GM12878 (cell line): ENCODE results near the gene OLFM1. TPM values are rescaled to one million over a fixed set of nuclear protein-coding genes. Genes with fewer than 3 reads are reported as not detected.

Experiments
- ATAC-seq: fragments of 200-7000 bp; cut with Tn5 transposase; 3 replicates; pipeline ENCODE4 v1.9.1; 2020; ENCODE audit warnings: mild to moderate bottlenecking, moderate library complexity
- BruUV-seq: library from RNA; stranded (reverse); fragments of 400-500 nt; replicated peaks from 2 replicates; lab custom pipeline; 2021; lab: Mats Ljungman, UMichigan
- CTCF ChIA-PET: fragments of 300-600 bp; sonication (Branson Sonifier 250); formaldehyde crosslinking; extraction: SDS; loops from one replicate; lab custom pipeline; 2021; ENCODE audit warnings: inconsistent platforms; lab: Yijun Ruan, JAX
- POLR2A ChIA-PET: fragments of 350-600 bp; formaldehyde crosslinking; extraction: SDS; loops from one replicate; lab custom pipeline; 2021; ENCODE audit warnings: inconsistent platforms; lab: Charles Lee
- RAD21 ChIA-PET: fragments of 300-600 bp; sonication (Branson Sonifier 250); formaldehyde crosslinking; loops from one replicate; lab custom pipeline; 2023; ENCODE audit warnings: antibody characterized with exemption; ENCODE audit not compliant: unreplicated experiment; lab: Charles Lee
- SMC1A ChIA-PET: fragments of 300-600 bp; sonication (Branson Sonifier 250); formaldehyde crosslinking; loops from one replicate; lab custom pipeline; 2023; ENCODE audit not compliant: unreplicated experiment, uncharacterized antibody; lab: Charles Lee
- DNase-seq: peaks from one replicate; pipeline ENCODE4 v3.0.0-alpha.2; 2011; ENCODE audit warnings: low read depth, low spot score
- FAIRE-seq: peaks from 3 replicates; lab custom pipeline; 2011; peaks lifted over from hg19 to GRCh38; lab: Jason Lieb, UNC
- H2AFZ ChIP-seq: 2 replicates; pipeline ENCODE4 v1.6.0; 2011; ENCODE audit warnings: low read depth, low read length, control low read depth; ENCODE audit not compliant: control insufficient read depth
- H3K27ac ChIP-seq: 2 replicates; pipeline ENCODE4 v1.5.1; 2011; ENCODE audit warnings: control low read depth; ENCODE audit not compliant: control insufficient read depth, insufficient read depth
- H3K27me3 ChIP-seq, 2 experiments: replicated peaks in 1 of 2; 2 replicates each; pipeline versions ENCODE4 v1.6.0 to v1.6.1; 2011; ENCODE audit warnings: low read length in 1 of 2; ENCODE audit not compliant: control insufficient read depth in 2 of 2, insufficient read depth in 2 of 2
- H3K36me3 ChIP-seq, 2 experiments: 2 replicates each; pipeline ENCODE4 v1.5.1; 2011; ENCODE audit warnings: low read length in 1 of 2; ENCODE audit not compliant: control insufficient read depth in 2 of 2, insufficient read depth in 2 of 2
- H3K4me1 ChIP-seq: 2 replicates; pipeline ENCODE4 v1.6.1; 2011; ENCODE audit warnings: mild to moderate bottlenecking, low read length, moderate library complexity, mixed read lengths; ENCODE audit not compliant: control insufficient read depth, insufficient read depth
- H3K4me2 ChIP-seq: 2 replicates; pipeline ENCODE4 v1.6.0; 2011; ENCODE audit warnings: control low read depth; ENCODE audit not compliant: control insufficient read depth, insufficient read depth
- H3K4me3 ChIP-seq: fragments of 200-600 bp; sonication (generic); 2 replicates; pipeline ENCODE4 v1.5.1; 2016
- H3K79me2 ChIP-seq: 2 replicates; pipeline ENCODE4 v1.6.0; 2011; ENCODE audit warnings: low read length; ENCODE audit not compliant: control insufficient read depth, insufficient read depth
- H3K9ac ChIP-seq: 2 replicates; pipeline ENCODE4 v1.8.0; 2011; ENCODE audit warnings: low read length, control low read depth, mixed read lengths; ENCODE audit not compliant: control insufficient read depth, insufficient read depth
- H3K9me3 ChIP-seq: replicated peaks from 3 replicates; pipeline ENCODE4 v1.5.1; 2011; ENCODE audit warnings: mild to moderate bottlenecking, low read length; ENCODE audit not compliant: control insufficient read depth, insufficient read depth
- H4K20me1 ChIP-seq: 2 replicates; pipeline ENCODE4 v1.6.0; 2011; ENCODE audit not compliant: control insufficient read depth, insufficient read depth
- ATF3 ChIP-seq: IDR thresholded peaks from 2 replicates; pipeline ENCODE4 v1.6.1; 2011; ENCODE audit warnings: low read depth, mild to moderate bottlenecking, low read length, moderate library complexity, borderline replicate concordance; ENCODE audit errors: extremely low read depth
- BCL3 ChIP-seq: IDR thresholded peaks from 2 replicates; pipeline ENCODE4 v1.6.1; 2011; ENCODE audit warnings: borderline replicate concordance, low read depth, mild to moderate bottlenecking, moderate library complexity, low read length; ENCODE audit not compliant: insufficient read depth, poor library complexity, severe bottlenecking
- CHD2 ChIP-seq: IDR thresholded peaks from 2 replicates; pipeline ENCODE4 v1.6.1; 2011; ENCODE audit warnings: low read depth, low read length, improper control_type of control experiment, borderline replicate concordance
- GABPA ChIP-seq: IDR thresholded peaks from 2 replicates; pipeline ENCODE4 v1.6.1; 2014; ENCODE audit warnings: antibody characterized with exemption, low read depth, mild to moderate bottlenecking, inconsistent platforms
- MLLT1 ChIP-seq: fragments of 450-650 bp; IDR thresholded peaks from 2 replicates; pipeline ENCODE4 v1.6.1; 2016; ENCODE audit warnings: mild to moderate bottlenecking
- NR2C2 ChIP-seq: IDR thresholded peaks from 2 replicates; pipeline ENCODE4 v1.6.1; 2011; ENCODE audit warnings: borderline replicate concordance, low read depth; ENCODE audit not compliant: control insufficient read depth, insufficient read length
- SMAD1 ChIP-seq: fragments of 450-650 bp; IDR thresholded peaks from 2 replicates; pipeline ENCODE4 v1.6.1; 2018; ENCODE audit warnings: mild to moderate bottlenecking, low read depth; ENCODE audit not compliant: partially characterized antibody
- SMC3 ChIP-seq: IDR thresholded peaks from 2 replicates; pipeline ENCODE4 v1.6.1; 2011; ENCODE audit warnings: low read length, improper control_type of control experiment, borderline replicate concordance
- TBL1XR1 ChIP-seq: IDR thresholded peaks from 2 replicates; pipeline ENCODE4 v1.6.1; 2012; ENCODE audit warnings: low read depth, low read length, improper control_type of control experiment
- TCF3 ChIP-seq: IDR thresholded peaks from 2 replicates; pipeline ENCODE4 v1.6.1; 2012; ENCODE audit warnings: low read depth, mild to moderate bottlenecking, low read length, borderline replicate concordance; ENCODE audit not compliant: insufficient read depth
- TCF7 ChIP-seq: IDR thresholded peaks from 2 replicates; pipeline ENCODE4 v1.6.1; 2014; ENCODE audit warnings: antibody characterized with exemption, borderline replicate concordance
- USF1 ChIP-seq: IDR thresholded peaks from 2 replicates; pipeline ENCODE4 v1.6.1; 2011; ENCODE audit warnings: borderline replicate concordance, low read depth, mild to moderate bottlenecking, moderate library complexity, mixed read lengths, low read length; ENCODE audit not compliant: insufficient read depth; ENCODE audit errors: extremely low read length
- YY1 ChIP-seq: IDR thresholded peaks from 2 replicates; pipeline ENCODE4 v1.6.1; 2011; ENCODE audit warnings: low read depth, mild to moderate bottlenecking, low read length
- WGBS: methylation state at CpG from one replicate; pipeline ENCODE4 v1.1.6; 2016; ENCODE audit warnings: low lambda C conversion rate; ENCODE audit not compliant: insufficient replicate concordance, insufficient coverage; ENCODE audit errors: missing lambda C conversion rate; 5-methylcytosine and 5-hydroxymethylcytosine counted together
- in situ Hi-C: fragments of 300-500 bp; cut with MboI; formaldehyde crosslinking; loops from 9 replicates; pipeline ENCODE4 v1.14.3; 2018; ENCODE audit warnings: mixed read lengths
- intact Hi-C: fragments of 100-400 bp; cut with micrococcal nuclease; formaldehyde crosslinking; loops from one replicate; pipeline ENCODE4 v1.14.2; 2022; ENCODE audit not compliant: unreplicated experiment
- polyA plus RNA-seq, 11 experiments: library from polyadenylated mRNA; depleted of rRNA in 4 of 11; unstranded in 6 of 11; stranded (reverse) in 5 of 11; fragments of >200 nt; fragmentation: Nextera tagmentation in 4 of 11; fragmentation: Illumina TruSeq in 1 of 11; extraction: Ambion mirVana in 4 of 11; extraction: Trizol in 1 of 11; gene quantifications; 1 replicate in 1 of 11; 2 replicates in 10 of 11; pipeline versions ENCODE4 v1.2.1 to v1.2.3, GENCODE V29; 2011 to 2016; ENCODE audit warnings: inconsistent platforms in 2 of 11, missing spikeins in 2 of 11, low read depth in 1 of 11
- total RNA-seq, 4 experiments: library from RNA; depleted of rRNA in 3 of 4; stranded (reverse); fragments of >200 nt in 3 of 4; fragmentation: Illumina TruSeq in 1 of 4; extraction: Trizol in 1 of 4; gene quantifications; 2 replicates each; pipeline versions ENCODE4 v1.2.1 to v1.2.3, GENCODE V29; 2013 to 2021

The OLFM1 gene
- total and polyA plus RNA-seq, 10 of the 15 experiments (the other 5 are each of a cell fraction or from before 2014, with no cell fraction given) = not detected

GRCh38 chr9:135105211-135105745 is 17.8 kb downstream of the OLFM1 start:
- intact Hi-C loops (no loop called here), in situ Hi-C loops (no loop called here)
- Histone ChIP-seq H3K36me3 (no peaks in the 10 kb centered on the region), H3K79me2 (no peaks in the 10 kb centered on the region), H2AFZ (no peak overlapping the region), H3K9ac (no peak overlapping the region), H3K4me3 (no peak overlapping the region), H3K9me3 (no peaks in the 10 kb centered on the region), H3K4me1 (no peaks in the 10 kb centered on the region), H4K20me1 (no peaks in the 10 kb centered on the region), H3K4me2 (no peak overlapping the region), H3K27ac (no peak overlapping the region), H3K27me3 (peaks cover 0 to 5% of the 10 kb centered on the region in 2 experiments; a peak in 3 of 4 replicates)
- no peak for FAIRE-seq
- ChIA-PET RAD21 (no interaction called here), POLR2A (no interaction called here), CTCF (no interaction called here), SMC1A (no interaction called here)
- TF ChIP-seq TBL1XR1 = no peak
- no peak for TF ChIP-seq USF1
- no peak for TF ChIP-seq GABPA
- no peak for TF ChIP-seq SMC3
- no peak for TF ChIP-seq MLLT1
- no peak for TF ChIP-seq TCF3
- TF ChIP-seq ATF3 = no peak
- TF ChIP-seq YY1 = no peak
- TF ChIP-seq BCL3 = no peak
- TF ChIP-seq NR2C2 = no peak
- no peak for TF ChIP-seq SMAD1
- no peak for TF ChIP-seq CHD2
- TF ChIP-seq TCF7 = no peak
- no peak for DNase-seq
- no TSS peak for BruUV-seq
- ATAC-seq = no peak
- 42% methylated on average over 31 of the region's 31 CpGs for WGBS
